IMR-90 (cell line): ENCODE results near the gene KCNMA1.

ENCODE experiments used
- CTCF ChIP-seq: conservative IDR thresholded peaks from 2 replicates; pipeline ENCODE4 v1.5.1; 2012; ENCODE audit warnings: mild to moderate bottlenecking, low read depth, low read length, improper control_type of control experiment
- POLR2A ChIP-seq: IDR thresholded peaks from 2 replicates; pipeline ENCODE4 v1.6.1; 2012; ENCODE audit warnings: mild to moderate bottlenecking, low read depth, low read length
- RAD21 ChIP-seq: IDR thresholded peaks from 2 replicates; pipeline ENCODE4 v1.6.1; 2012; ENCODE audit warnings: low read length, improper control_type of control experiment

- TF ChIP-seq CTCF (no peak), POLR2A (no peak), RAD21 (no peak)
Observed at GRCh38 chr10:77185696-77186095, 451.9 kb downstream of the KCNMA1 start.
